IPS-15b (cell line): ENCODE results near the gene C20orf144.

Experiments used
- H3K27me3 ChIP-seq: one replicate; pipeline ENCODE4 v1.6.1; 2013; ENCODE audit warnings: low read length; ENCODE audit not compliant: control insufficient read depth, insufficient read depth
- H3K36me3 ChIP-seq: one replicate; pipeline ENCODE4 v1.6.1; 2013; ENCODE audit warnings: low read length; ENCODE audit not compliant: control insufficient read depth, insufficient read depth
- H3K4me1 ChIP-seq: one replicate; pipeline ENCODE4 v1.6.1; 2013; ENCODE audit warnings: mild to moderate bottlenecking, low read length; ENCODE audit not compliant: control insufficient read depth, insufficient read depth
- H3K4me3 ChIP-seq: one replicate; pipeline ENCODE4 v1.5.1; 2013; ENCODE audit warnings: low read depth, low read length
- H3K9ac ChIP-seq: one replicate; pipeline ENCODE4 v1.6.1; 2013; ENCODE audit warnings: low read depth, mild to moderate bottlenecking, low read length
- H3K9me3 ChIP-seq: one replicate; pipeline ENCODE4 v1.6.1; 2013; ENCODE audit warnings: mild to moderate bottlenecking, low read length; ENCODE audit not compliant: control insufficient read depth, insufficient read depth

The C20orf144 gene

DNA sequence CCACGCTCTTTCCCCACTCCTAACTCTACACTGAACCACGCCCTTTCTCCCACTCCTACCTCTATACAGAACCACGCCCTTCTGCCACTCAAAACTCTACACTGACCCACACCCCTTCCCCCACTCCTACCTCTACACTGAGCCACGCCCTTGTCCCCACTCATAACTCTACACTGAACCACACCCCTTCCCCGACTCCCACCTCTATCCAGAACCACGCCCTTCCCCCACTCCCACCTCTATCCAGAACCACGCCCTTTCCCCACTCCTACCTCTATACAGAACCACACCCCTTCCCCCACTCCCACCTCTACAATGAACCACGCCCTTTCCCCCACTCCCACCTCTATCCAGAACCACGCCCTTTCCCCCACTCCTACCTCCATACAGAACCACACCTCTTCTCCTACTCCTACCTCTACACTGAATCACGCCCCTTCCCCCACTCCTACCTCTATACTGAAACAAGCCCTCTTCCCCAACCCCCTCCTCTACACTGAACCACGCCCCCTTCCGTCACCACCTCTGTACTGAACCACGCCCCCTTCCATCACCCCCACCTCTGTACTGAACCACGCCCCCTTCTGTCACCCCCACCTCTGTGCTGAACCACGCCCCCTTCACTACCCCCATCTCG is 47.9 kb downstream of the C20orf144 start:
- Histone ChIP-seq H3K4me3 (peak overlapping the region; percentile 35), H3K4me1 (peaks cover 11% of the 10 kb centered on the region), H3K36me3 (no peaks in the 10 kb centered on the region), H3K9me3 (no peaks in the 10 kb centered on the region), H3K27me3 (no peaks in the 10 kb centered on the region), H3K9ac (no peak overlapping the region)

DNA sequence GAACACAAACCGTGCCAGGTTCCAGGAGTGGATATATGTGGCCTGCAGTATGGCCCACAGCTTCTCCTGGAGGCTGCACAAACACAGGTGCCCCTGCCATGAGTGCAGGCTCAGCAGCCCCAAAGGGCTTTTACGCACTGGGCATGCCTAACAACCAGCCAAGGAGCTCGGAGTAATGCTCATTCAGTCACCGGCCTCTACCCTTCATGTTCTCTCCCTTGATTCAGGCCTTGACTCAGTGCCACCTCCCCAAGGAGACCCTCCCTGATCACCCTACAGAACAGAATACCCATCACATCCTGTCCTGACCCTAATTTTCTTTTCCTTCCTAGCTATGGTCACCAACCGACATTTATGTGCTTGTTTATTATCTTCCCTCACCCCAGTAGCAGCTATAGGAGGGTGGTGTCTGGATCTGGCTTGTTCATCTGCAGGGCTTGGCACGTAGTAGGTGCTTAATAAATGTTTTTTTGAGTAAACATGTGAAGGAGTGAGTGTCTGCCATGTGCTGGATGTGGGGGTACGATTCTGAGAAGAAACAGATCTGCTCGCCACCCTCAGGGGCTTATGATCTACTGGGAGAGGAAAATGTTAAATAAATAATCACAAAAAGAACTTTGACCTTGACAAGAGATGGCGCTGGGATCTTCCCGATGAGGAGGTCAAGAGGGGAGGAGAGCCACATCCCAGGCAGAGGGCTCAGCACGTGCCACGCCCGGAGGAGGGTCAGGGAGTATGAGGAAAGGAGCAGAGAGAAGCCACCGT is 48.7 kb downstream of the C20orf144 start:
- H3K27me3 ChIP-seq = no peaks in the 10 kb centered on the region
- no peaks in the 10 kb centered on the region for H3K9me3 ChIP-seq
- no peak overlapping the region for H3K9ac ChIP-seq
- H3K4me3 ChIP-seq = no peak overlapping the region
- peaks cover 11% of the 10 kb centered on the region for H3K4me1 ChIP-seq
- no peaks in the 10 kb centered on the region for H3K36me3 ChIP-seq

DNA sequence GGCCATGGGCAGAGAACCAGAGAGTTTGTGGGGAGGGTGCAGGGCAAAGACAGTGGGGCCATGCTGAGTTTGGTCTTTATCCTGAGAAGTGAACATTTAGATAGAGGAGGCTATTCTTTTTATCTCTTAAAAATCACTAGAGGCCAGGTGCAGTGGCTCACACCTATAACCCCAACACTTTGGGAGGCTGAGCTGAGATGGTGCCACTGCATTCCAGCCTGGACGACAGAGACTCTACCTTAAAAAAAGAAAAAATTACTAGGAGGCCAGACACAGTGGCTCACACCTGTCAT is 49.3 kb downstream of the C20orf144 start:
- no peak overlapping the region for H3K9ac ChIP-seq
- H3K27me3 ChIP-seq = no peaks in the 10 kb centered on the region
- H3K4me1 ChIP-seq = peaks cover 11% of the 10 kb centered on the region
- H3K9me3 ChIP-seq = no peaks in the 10 kb centered on the region
- H3K36me3 ChIP-seq = no peaks in the 10 kb centered on the region
- H3K4me3 ChIP-seq = no peak overlapping the region
